ENCODE results near the gene ST8SIA4. TPM values are rescaled to one million over a fixed set of nuclear protein-coding genes. Genes with fewer than 3 reads are reported as not detected.

Gene ST8SIA4
- 1.00 and 2.5 TPM in 2 replicates for total RNA-seq (2014; rRNA removed; shearing (Covaris generic))

- Histone ChIP-seq H3K27me3 (ENCODE audit: control insufficient read depth, insufficient read depth, low read length) (peaks cover 50% of the 10 kb centered on the region), H3K36me3 (replicated peaks; ENCODE audit: control insufficient read depth, insufficient read depth, low read length) (no peaks in the 10 kb centered on the region), H3K4me3 (ENCODE audit: insufficient read depth, low read depth, low read length) (peak within 1 kb of the TSS; percentile 53)
- peak; percentile 76 for DNase-seq
Observed at GRCh38 chr5:100903039-100903887, at the start of gene ST8SIA4. ST8SIA4 (minus strand) TSS chr5:100903282; CDS start chr5:100902955, 327 bp downstream.

- Histone ChIP-seq H3K27me3 (ENCODE audit: control insufficient read depth, insufficient read depth, low read length) (no peaks in the 10 kb centered on the region), H3K36me3 (replicated peaks; ENCODE audit: control insufficient read depth, insufficient read depth, low read length) (no peaks in the 10 kb centered on the region), H3K4me3 (ENCODE audit: insufficient read depth, low read depth, low read length) (no peak overlapping the region)
- DNase-seq: no peak
Observed at GRCh38 chr5:100950985-100951384, 47.9 kb upstream of the ST8SIA4 start.

- Histone ChIP-seq H3K36me3 (replicated peaks; ENCODE audit: control insufficient read depth, insufficient read depth, low read length) (no peaks in the 10 kb centered on the region), H3K4me3 (ENCODE audit: insufficient read depth, low read depth, low read length) (no peak overlapping the region), H3K27me3 (ENCODE audit: control insufficient read depth, insufficient read depth, low read length) (no peaks in the 10 kb centered on the region)
- no peak for DNase-seq
Observed at GRCh38 chr5:100913298-100913697, 10.2 kb upstream of the ST8SIA4 start.

- Histone ChIP-seq H3K4me3 (ENCODE audit: insufficient read depth, low read depth, low read length) (no peak overlapping the region), H3K36me3 (replicated peaks; ENCODE audit: control insufficient read depth, insufficient read depth, low read length) (no peaks in the 10 kb centered on the region), H3K27me3 (ENCODE audit: control insufficient read depth, insufficient read depth, low read length) (peaks cover 11% of the 10 kb centered on the region)
- DNase-seq: no peak
Observed at GRCh38 chr5:100909034-100909433, 6.0 kb upstream of the ST8SIA4 start.

GRCh38 chr5:100905259-100905914 lies 2.3 kb upstream of the ST8SIA4 start:
- Histone ChIP-seq H3K36me3 (replicated peaks; ENCODE audit: control insufficient read depth, insufficient read depth, low read length) (no peaks in the 10 kb centered on the region), H3K4me3 (ENCODE audit: insufficient read depth, low read depth, low read length) (no peak overlapping the region), H3K27me3 (ENCODE audit: control insufficient read depth, insufficient read depth, low read length) (peaks cover 45% of the 10 kb centered on the region)
- DNase-seq: no peak

- peaks cover 50% of the 10 kb centered on the region for H3K27me3 ChIP-seq (ENCODE audit: control insufficient read depth, insufficient read depth, low read length)
- H3K4me3 ChIP-seq (ENCODE audit: insufficient read depth, low read depth, low read length): peak overlapping the region; percentile 53
- H3K36me3 ChIP-seq (replicated peaks; ENCODE audit: control insufficient read depth, insufficient read depth, low read length): no peaks in the 10 kb centered on the region
- no peak for DNase-seq
Observed at GRCh38 chr5:100904259-100904861, 1.3 kb upstream of the ST8SIA4 start.

GRCh38 chr5:100902440-100903038 lies 543 bp downstream of the ST8SIA4 start:
- Histone ChIP-seq H3K4me3 (ENCODE audit: insufficient read depth, low read depth, low read length) (peak overlapping the region; percentile 53), H3K27me3 (ENCODE audit: control insufficient read depth, insufficient read depth, low read length) (peaks cover 50% of the 10 kb centered on the region), H3K36me3 (replicated peaks; ENCODE audit: control insufficient read depth, insufficient read depth, low read length) (no peaks in the 10 kb centered on the region)
- peak; percentile 17 for DNase-seq

- Histone ChIP-seq H3K4me3 (ENCODE audit: insufficient read depth, low read depth, low read length) (peak overlapping the region; percentile 65; the same call in 1 of the 2 replicates), H3K27me3 (ENCODE audit: control insufficient read depth, insufficient read depth, low read length) (peaks cover 50% of the 10 kb centered on the region), H3K36me3 (replicated peaks; ENCODE audit: control insufficient read depth, insufficient read depth, low read length) (no peaks in the 10 kb centered on the region)
- DNase-seq: peak; percentile 9
Observed at GRCh38 chr5:100901821-100902341, 1.2 kb downstream of the ST8SIA4 start.

GRCh38 chr5:100900796-100901781 lies 2.0 kb downstream of the ST8SIA4 start:
- DNase-seq: peak; percentile 62
- no peaks in the 10 kb centered on the region for H3K36me3 ChIP-seq (replicated peaks; ENCODE audit: control insufficient read depth, insufficient read depth, low read length)
- peak overlapping the region; percentile 65 for H3K4me3 ChIP-seq (ENCODE audit: insufficient read depth, low read depth, low read length)
- H3K27me3 ChIP-seq (ENCODE audit: control insufficient read depth, insufficient read depth, low read length): peaks cover 50% of the 10 kb centered on the region

GRCh38 chr5:100900142-100900795 lies 2.8 kb downstream of the ST8SIA4 start:
- peak overlapping the region; percentile 65 for H3K4me3 ChIP-seq (ENCODE audit: insufficient read depth, low read depth, low read length)
- DNase-seq: peak; percentile 23
- H3K36me3 ChIP-seq (replicated peaks; ENCODE audit: control insufficient read depth, insufficient read depth, low read length): no peaks in the 10 kb centered on the region
- H3K27me3 ChIP-seq (ENCODE audit: control insufficient read depth, insufficient read depth, low read length): peaks cover 48% of the 10 kb centered on the region

- no peaks in the 10 kb centered on the region for H3K36me3 ChIP-seq (replicated peaks; ENCODE audit: control insufficient read depth, insufficient read depth, low read length)
- H3K27me3 ChIP-seq (ENCODE audit: control insufficient read depth, insufficient read depth, low read length): peaks cover 44% of the 10 kb centered on the region
- DNase-seq: no peak
- no peak overlapping the region for H3K4me3 ChIP-seq (ENCODE audit: insufficient read depth, low read depth, low read length)
Observed at GRCh38 chr5:100899675-100900074, 3.4 kb downstream of the ST8SIA4 start.

GRCh38 chr5:100898504-100899346 lies 4.4 kb downstream of the ST8SIA4 start:
- peaks cover 35% of the 10 kb centered on the region for H3K27me3 ChIP-seq (ENCODE audit: control insufficient read depth, insufficient read depth, low read length)
- H3K36me3 ChIP-seq (replicated peaks; ENCODE audit: control insufficient read depth, insufficient read depth, low read length): no peaks in the 10 kb centered on the region
- H3K4me3 ChIP-seq (ENCODE audit: insufficient read depth, low read depth, low read length): no peak overlapping the region
- DNase-seq: no peak

Measured in H7 (cell line).